Measurements from ENCODE around the gene RALGAPA2.

Gene RALGAPA2

GRCh38 chr20:20427227-20427864, 285.1 kb downstream of the RALGAPA2 start:
- no peak for DNase-seq

GRCh38 chr20:20426655-20426907, 285.9 kb downstream of the RALGAPA2 start:
- DNase-seq = no peak

- no peak for DNase-seq
Measured at GRCh38 chr20:20425823-20426654, 286.4 kb downstream of the RALGAPA2 start.

- no peak for DNase-seq
Measured at GRCh38 chr20:20423117-20423516, 289.3 kb downstream of the RALGAPA2 start.

GRCh38 chr20:20417876-20418676, 294.4 kb downstream of the RALGAPA2 start:
- DNase-seq = no peak

GRCh38 chr20:20415321-20415720, 297.1 kb downstream of the RALGAPA2 start:
- DNase-seq = no peak

- DNase-seq = no peak
Measured at GRCh38 chr20:20414640-20415220, 297.7 kb downstream of the RALGAPA2 start.

GRCh38 chr20:20413810-20414281, 298.6 kb downstream of the RALGAPA2 start:
- no peak for DNase-seq

- no peak for DNase-seq
Measured at GRCh38 chr20:20412750-20413149, 299.7 kb downstream of the RALGAPA2 start.

GRCh38 chr20:20411836-20412235, 300.6 kb downstream of the RALGAPA2 start:
- DNase-seq = no peak

- no peak for DNase-seq
Measured at GRCh38 chr20:20411402-20411801, 301.0 kb downstream of the RALGAPA2 start.

- DNase-seq = no peak
Measured at GRCh38 chr20:20410678-20411077, 301.8 kb downstream of the RALGAPA2 start.

- no peak for DNase-seq
Measured at GRCh38 chr20:20409331-20409730, 303.1 kb downstream of the RALGAPA2 start.

- no peak for DNase-seq
Measured at GRCh38 chr20:20407891-20408805, 304.3 kb downstream of the RALGAPA2 start.

GRCh38 chr20:20406306-20406705, 306.1 kb downstream of the RALGAPA2 start:
- DNase-seq = no peak

- DNase-seq = no peak
Measured at GRCh38 chr20:20405623-20406022, 306.8 kb downstream of the RALGAPA2 start.

- DNase-seq = no peak
Measured at GRCh38 chr20:20404633-20405032, 307.8 kb downstream of the RALGAPA2 start.

GRCh38 chr20:20401991-20402390, 310.5 kb downstream of the RALGAPA2 start:
- no peak for DNase-seq

- DNase-seq = no peak
Measured at GRCh38 chr20:20399531-20400500, 312.6 kb downstream of the RALGAPA2 start.

- DNase-seq = no peak
Measured at GRCh38 chr20:20398123-20398522, 314.3 kb downstream of the RALGAPA2 start.

- no peak for DNase-seq
Measured at GRCh38 chr20:20396794-20397193, 315.6 kb downstream of the RALGAPA2 start.
